A673 (cell line): ENCODE data around the gene ZFP2. TPM values are rescaled to one million over a fixed set of nuclear protein-coding genes. Genes with fewer than 3 reads are reported as not detected.
"Not testable (repeated sequence)": the region's sequence is repeated elsewhere in the genome, so short reads cannot be mapped to it uniquely, and the experiment has no call there.

ENCODE experiments used
- BruUV-seq: library from RNA; stranded (reverse); fragments of 400-500 nt; replicated peaks from 2 replicates; lab custom pipeline; 2021; lab: Mats Ljungman, UMichigan
- CTCF ChIA-PET: fragments of 300-600 bp; sonication (Branson Sonifier 250); formaldehyde crosslinking; loops from one replicate; lab custom pipeline; 2022; ENCODE audit warnings: antibody characterized with exemption; lab: Charles Lee
- POLR2A ChIA-PET: fragments of 300-600 bp; sonication (Branson Sonifier 250); formaldehyde crosslinking; loops from one replicate; lab custom pipeline; 2022; ENCODE audit warnings: antibody characterized with exemption; ENCODE audit not compliant: low non-redundant PET; lab: Charles Lee
- DNase-seq: peaks from one replicate; pipeline ENCODE4 v3.0.0-alpha.2; 2015; ENCODE audit warnings: low spot score
- H3K27ac ChIP-seq: fragments of 200-600 bp; sonication (generic); 2 replicates; pipeline ENCODE4 v1.5.1; 2016; ENCODE audit warnings: mixed run types, low read depth, mild to moderate bottlenecking, mixed read lengths, antibody characterized with exemption, low read length; ENCODE audit not compliant: poor library complexity, severe bottlenecking
- H3K27me3 ChIP-seq: fragments of 200-600 bp; sonication (generic); replicated peaks from 2 replicates; pipeline ENCODE4 v1.6.1; 2017; ENCODE audit warnings: mixed run types, low read depth, mild to moderate bottlenecking, mixed read lengths, antibody characterized with exemption, low read length; ENCODE audit not compliant: insufficient read depth, poor library complexity
- H3K36me3 ChIP-seq: fragments of 200-600 bp; sonication (generic); 2 replicates; pipeline ENCODE4 v1.6.1; 2016; ENCODE audit warnings: mixed run types, mild to moderate bottlenecking, mixed read lengths, antibody characterized with exemption, low read length; ENCODE audit not compliant: insufficient read depth, poor library complexity, severe bottlenecking
- H3K4me1 ChIP-seq: fragments of 200-600 bp; sonication (generic); 2 replicates; pipeline ENCODE4 v1.6.1; 2017; ENCODE audit warnings: mixed run types, mild to moderate bottlenecking, mixed read lengths, antibody characterized with exemption, low read length; ENCODE audit not compliant: insufficient read depth, poor library complexity, severe bottlenecking
- H3K4me3 ChIP-seq: fragments of 200-600 bp; sonication (generic); 2 replicates; pipeline ENCODE4 v1.5.1; 2016; ENCODE audit warnings: low read depth, mixed run types, mild to moderate bottlenecking, mixed read lengths, low read length; ENCODE audit not compliant: poor library complexity, severe bottlenecking
- H3K9me3 ChIP-seq: fragments of 200-600 bp; sonication (generic); 2 replicates; pipeline ENCODE4 v1.6.1; 2016; ENCODE audit warnings: mixed run types, low read depth, mild to moderate bottlenecking, mixed read lengths, antibody characterized with exemption, low read length; ENCODE audit not compliant: poor library complexity, severe bottlenecking
- EZH2 ChIP-seq: fragments of 200-600 bp; sonication (generic); IDR thresholded peaks from 2 replicates; pipeline ENCODE4 v1.6.1; 2017; ENCODE audit warnings: borderline replicate concordance, low read depth, mild to moderate bottlenecking, mixed read lengths, antibody characterized with exemption, low read length; ENCODE audit not compliant: poor library complexity, severe bottlenecking
- intact Hi-C: fragments of 100-400 bp; cut with micrococcal nuclease; formaldehyde crosslinking; loops from one replicate; pipeline ENCODE4 v1.10.0; 2022; ENCODE audit not compliant: unreplicated experiment
- total RNA-seq: library from RNA; stranded (reverse); gene quantifications from 2 replicates; pipeline ENCODE4 v1.2.3, GENCODE V29; 2021
- TF ChIP-seq, protein P1 (sequence below): fragments of 300-800, 200-600 bp; sonication (generic); conservative IDR thresholded peaks from 2 replicates; pipeline ENCODE4 v1.5.1; 2017; ENCODE audit warnings: low read depth, mild to moderate bottlenecking, antibody characterized with exemption, low read length, moderate library complexity, mixed read lengths

The ZFP2 gene
- total RNA-seq, 1 experiment from 2014 or later: 0.43 TPM

DNA sequence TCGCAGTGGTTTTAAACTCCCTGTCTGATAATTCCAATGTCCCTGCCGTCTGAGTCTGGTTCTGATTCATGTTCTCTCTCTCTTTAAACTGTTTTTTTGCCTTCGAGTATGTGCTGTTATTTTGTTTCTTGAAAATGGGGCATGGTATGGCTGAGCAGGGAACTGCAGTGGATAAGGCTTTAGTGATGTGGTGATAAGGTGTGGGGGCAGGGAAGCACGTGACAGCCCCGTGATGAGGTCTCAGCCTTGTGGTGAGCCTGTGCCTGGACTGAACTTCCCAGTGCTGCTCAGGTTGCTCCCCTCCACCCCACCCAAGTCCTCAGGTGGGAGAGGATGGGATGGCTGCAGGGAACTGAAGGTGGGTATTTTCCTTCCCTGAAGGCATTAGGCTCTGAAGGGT lies 41.4 kb upstream of the ZFP2 start:
- no peak overlapping the region for H3K4me3 ChIP-seq
- no peak for DNase-seq
- H3K9me3 ChIP-seq: no peaks in the 10 kb centered on the region
- H3K27ac ChIP-seq: no peak overlapping the region
- intact Hi-C loops: no loop called here
- no peak for TF ChIP-seq EZH2
- TF ChIP-seq, protein P1, sequence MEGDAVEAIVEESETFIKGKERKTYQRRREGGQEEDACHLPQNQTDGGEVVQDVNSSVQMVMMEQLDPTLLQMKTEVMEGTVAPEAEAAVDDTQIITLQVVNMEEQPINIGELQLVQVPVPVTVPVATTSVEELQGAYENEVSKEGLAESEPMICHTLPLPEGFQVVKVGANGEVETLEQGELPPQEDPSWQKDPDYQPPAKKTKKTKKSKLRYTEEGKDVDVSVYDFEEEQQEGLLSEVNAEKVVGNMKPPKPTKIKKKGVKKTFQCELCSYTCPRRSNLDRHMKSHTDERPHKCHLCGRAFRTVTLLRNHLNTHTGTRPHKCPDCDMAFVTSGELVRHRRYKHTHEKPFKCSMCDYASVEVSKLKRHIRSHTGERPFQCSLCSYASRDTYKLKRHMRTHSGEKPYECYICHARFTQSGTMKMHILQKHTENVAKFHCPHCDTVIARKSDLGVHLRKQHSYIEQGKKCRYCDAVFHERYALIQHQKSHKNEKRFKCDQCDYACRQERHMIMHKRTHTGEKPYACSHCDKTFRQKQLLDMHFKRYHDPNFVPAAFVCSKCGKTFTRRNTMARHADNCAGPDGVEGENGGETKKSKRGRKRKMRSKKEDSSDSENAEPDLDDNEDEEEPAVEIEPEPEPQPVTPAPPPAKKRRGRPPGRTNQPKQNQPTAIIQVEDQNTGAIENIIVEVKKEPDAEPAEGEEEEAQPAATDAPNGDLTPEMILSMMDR: no peak
- BruUV-seq: no TSS peak
- no peaks in the 10 kb centered on the region for H3K27me3 ChIP-seq
- H3K36me3 ChIP-seq: no peaks in the 10 kb centered on the region
- ChIA-PET CTCF (no interaction called here), POLR2A (no interaction called here)
- H3K4me1 ChIP-seq: peaks cover 2% of the 10 kb centered on the region

DNA sequence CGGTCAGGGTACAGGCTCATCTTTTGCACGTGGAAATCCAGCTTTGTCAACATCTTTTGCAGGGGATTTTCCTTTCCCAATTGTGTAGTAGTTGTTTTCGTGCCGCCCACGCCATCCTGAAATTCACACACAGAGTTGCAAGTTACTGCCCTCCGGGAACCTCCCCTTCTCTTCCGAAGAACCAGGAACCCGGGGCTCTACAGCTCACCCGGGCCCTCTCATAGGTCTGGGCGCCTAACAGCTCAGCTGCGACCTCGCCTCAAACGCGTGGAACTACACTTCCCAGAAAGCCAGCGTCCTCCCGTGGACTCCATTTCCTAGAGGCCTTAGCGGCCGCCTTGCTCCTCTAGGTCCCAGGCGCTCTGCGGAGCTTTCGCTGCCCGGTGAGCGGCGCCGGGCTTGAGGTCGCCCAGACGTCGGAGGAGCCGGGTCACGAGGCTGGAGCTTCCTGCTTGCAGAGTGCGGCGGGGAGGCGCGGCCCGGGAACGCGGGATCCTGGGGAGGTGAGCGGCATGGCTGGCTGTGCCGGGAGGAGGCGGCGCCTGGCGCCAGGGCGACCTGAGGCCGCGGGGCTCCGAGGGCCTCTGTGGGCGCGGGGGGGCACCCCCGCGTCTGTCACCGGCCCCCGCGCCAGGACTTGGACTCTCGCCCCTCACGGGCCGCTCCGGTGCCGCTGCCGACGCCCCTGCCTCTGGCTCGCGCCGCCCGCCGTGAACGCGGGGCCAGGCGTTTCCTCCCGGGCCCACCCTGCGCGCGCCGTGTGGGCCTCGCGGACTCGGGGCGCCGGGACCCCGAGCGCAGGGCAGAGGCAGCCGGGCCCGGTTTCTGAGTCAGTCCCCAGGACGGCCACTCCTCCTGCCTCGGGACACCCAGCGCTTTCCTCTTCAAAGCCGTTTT lies 35.8 kb upstream of the ZFP2 start, which contains the start of gene ZNF354B:
TSS of gene ZNF354B (plus strand) at position 329 of the 897 bp plus-strand sequence. CDS start 1,095 bp downstream, outside the sequence.
- intact Hi-C loops: loop anchor here (1.0 kb wide), 1 partner anchor 130 kb away; the partner anchor contains the start of gene ZNF354A
- DNase-seq: peak; percentile 94
- BruUV-seq: no TSS peak
- Histone ChIP-seq H3K27ac (peak within 1 kb of the TSS; percentile 86), H3K9me3 (no peaks in the 10 kb centered on the region), H3K27me3 (no peaks in the 10 kb centered on the region), H3K4me3 (peak within 1 kb of the TSS; percentile 85), H3K36me3 (peaks cover 20% of the 10 kb centered on the region), H3K4me1 (peaks cover 4% of the 10 kb centered on the region)
- CTCF ChIA-PET: interaction anchor here (1.3 kb wide), 1 partner anchor 129 kb away, joined by 7 read pairs; the partner anchor contains the start of gene ZNF354A
- TF ChIP-seq, protein P1: no peak
- TF ChIP-seq EZH2: no peak
- POLR2A ChIA-PET: no interaction called here

DNA sequence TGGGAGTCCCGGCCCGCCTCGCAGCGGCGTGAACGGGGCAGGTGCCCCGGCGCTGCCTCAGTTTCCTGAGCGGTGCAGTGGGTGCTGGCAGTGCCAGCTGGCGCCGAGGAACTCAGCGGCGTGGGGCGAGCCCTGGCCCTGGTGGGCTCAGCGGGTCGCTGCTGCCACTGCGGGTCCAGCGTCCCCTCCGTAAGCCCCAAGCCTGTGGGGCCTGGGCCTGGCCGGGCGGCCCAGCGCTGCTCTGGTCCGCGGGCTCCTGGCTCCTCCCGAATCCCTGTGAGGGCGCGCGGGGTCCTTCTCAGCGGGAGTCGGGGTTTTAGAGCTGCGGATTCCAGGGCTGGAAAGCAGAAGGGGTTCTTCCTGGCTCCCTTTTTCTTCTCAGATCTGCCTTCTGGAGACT lies 35.1 kb upstream of the ZFP2 start:
- POLR2A ChIA-PET, H3K9me3 ChIP-seq, H3K4me1 ChIP-seq, DNase-seq, CTCF ChIA-PET, H3K27me3 ChIP-seq, intact Hi-C loops, H3K27ac ChIP-seq, BruUV-seq: not testable (repeated sequence)
- H3K36me3 ChIP-seq: peaks cover 22% of the 10 kb centered on the region
- peak overlapping the region; percentile 85 for H3K4me3 ChIP-seq
